ENCODE data around the gene ARHGAP10. TPM values are rescaled to one million over a fixed set of nuclear protein-coding genes. Genes with fewer than 3 reads are reported as not detected.

The ARHGAP10 gene
- 100 to 1,000 TPM; 186 to 296 (median 192) TPM for total RNA-seq

GRCh38 chr4:147731580-147732517 is at the start of gene ARHGAP10:
Gene ARHGAP10, plus strand, starts transcription at chr4:147732088. Its CDS starts 214 bp downstream, at chr4:147732302.
- intact Hi-C loops (cut with DNase I): loop anchor here (5.0 to 10.0 kb wide), 2 partner anchors 83 to 130 kb away; no protein-coding TSS in a partner anchor
- TF ChIP-seq EP300 (IDR thresholded peaks at IDR 0.05) (no peak), POLR2AphosphoS5 (IDR thresholded peaks at IDR 0.05) (peak; percentile 43 to 70), CTCF (IDR thresholded peaks at IDR 0.05) (no peak), POLR2A (IDR thresholded peaks at IDR 0.05; ENCODE audit: low read depth) (peak; percentile 40)
- peak; percentile 94 for DNase-seq (ENCODE audit: extremely low spot score)
- Histone ChIP-seq H3K4me3 (peak within 1 kb of the TSS; percentile 79 to 98 (median 90)), H3K4me1 (peaks cover 3 to 32% (median 31%) of the 10 kb centered on the region in 4 donors), H3K27me3 (no peaks in the 10 kb centered on the region), H3K36me3 (no peaks in the 10 kb centered on the region), H3K27ac (replicated peaks in 1 of 4) (peak within 1 kb of the TSS; percentile 93 to 98 (median 96)), H3K9me3 (no peaks in the 10 kb centered on the region)
- under 1% methylated on average over 60 of the region's 106 CpGs for WGBS

- intact Hi-C loops (cut with DNase I): no loop called here
Measured at GRCh38 chr4:147682755-147683154, 49.1 kb upstream of the ARHGAP10 start.

GRCh38 chr4:147683188-147683591 is 48.7 kb upstream of the ARHGAP10 start:
- Histone ChIP-seq H3K27me3 (no peaks in the 10 kb centered on the region), H3K9me3 (no peaks in the 10 kb centered on the region), H3K27ac (replicated peaks in 1 of 4) (peak overlapping the region; percentile 87 to 91 (median 88)), H3K4me1 (peaks cover 3 to 25% (median 19%) of the 10 kb centered on the region in 4 donors), H3K36me3 (peaks cover 0 to 17% (median 6%) of the 10 kb centered on the region in 4 donors), H3K4me3 (peak overlapping the region; percentile 76 to 82 (median 80))
- no peak for DNase-seq (ENCODE audit: extremely low spot score)
- intact Hi-C loops (cut with DNase I): no loop called here
- TF ChIP-seq POLR2A (IDR thresholded peaks at IDR 0.05; ENCODE audit: low read depth) (no peak), CTCF (IDR thresholded peaks at IDR 0.05) (no peak), POLR2AphosphoS5 (IDR thresholded peaks at IDR 0.05) (peak; percentile 47 to 59), EP300 (IDR thresholded peaks at IDR 0.05) (no peak)
- 3% methylated on average over 10 of the region's 10 CpGs for WGBS

More at GRCh38 chr4:147682755-147683154, 49.1 kb upstream of the ARHGAP10 start:
- Histone ChIP-seq H3K4me1 (peaks cover 3 to 25% (median 19%) of the 10 kb centered on the region in 4 donors), H3K27ac (replicated peaks in 1 of 4) (peak overlapping the region in 3 of 4 donors; percentile 87 to 91 (median 88)), H3K4me3 (peak overlapping the region; percentile 76 to 82 (median 80)), H3K27me3 (no peaks in the 10 kb centered on the region), H3K36me3 (peaks cover 0 to 17% (median 6%) of the 10 kb centered on the region in 4 donors), H3K9me3 (no peaks in the 10 kb centered on the region)
- TF ChIP-seq EP300 (IDR thresholded peaks at IDR 0.05) (no peak), CTCF (IDR thresholded peaks at IDR 0.05) (no peak), POLR2A (IDR thresholded peaks at IDR 0.05; ENCODE audit: low read depth) (no peak), POLR2AphosphoS5 (IDR thresholded peaks at IDR 0.05) (no peak)
- 55% methylated on average over 3 of the region's 3 CpGs for WGBS
- DNase-seq (ENCODE audit: extremely low spot score): no peak

- peak within 1 kb of the TSS; percentile 76 to 82 (median 80) for H3K4me3 ChIP-seq
- TF ChIP-seq EP300 (IDR thresholded peaks at IDR 0.05) (peak; percentile 97), POLR2AphosphoS5 (IDR thresholded peaks at IDR 0.05) (peak; percentile 99), POLR2A (IDR thresholded peaks at IDR 0.05; ENCODE audit: low read depth) (peak; percentile 73), CTCF (IDR thresholded peaks at IDR 0.05) (no peak)
- H3K9me3 ChIP-seq: no peaks in the 10 kb centered on the region
- peak within 1 kb of the TSS; percentile 87 to 91 (median 88) for H3K27ac ChIP-seq (replicated peaks in 1 of 4)
- no peaks in the 10 kb centered on the region for H3K27me3 ChIP-seq
- intact Hi-C loops (cut with DNase I): no loop called here
- WGBS: 1% methylated on average over 35 of the region's 69 CpGs
- peaks cover 3 to 25% (median 19%) of the 10 kb centered on the region in 4 donors for H3K4me1 ChIP-seq
- H3K36me3 ChIP-seq: peaks cover 0 to 9% (median 4%) of the 10 kb centered on the region in 4 donors
- peak; percentile 96 for DNase-seq (ENCODE audit: extremely low spot score)
Measured at GRCh38 chr4:147683717-147684700, 47.9 kb upstream of the ARHGAP10 start, which contains the start of gene PRMT9. Gene PRMT9, minus strand, starts transcription at chr4:147684163. Its CDS starts 176 bp downstream, at chr4:147683987.

Measured in esophagus muscularis mucosa (tissue), 4 donors.